Measurements from ENCODE around the gene LRRK1.

LRRK1 gene

DNA sequence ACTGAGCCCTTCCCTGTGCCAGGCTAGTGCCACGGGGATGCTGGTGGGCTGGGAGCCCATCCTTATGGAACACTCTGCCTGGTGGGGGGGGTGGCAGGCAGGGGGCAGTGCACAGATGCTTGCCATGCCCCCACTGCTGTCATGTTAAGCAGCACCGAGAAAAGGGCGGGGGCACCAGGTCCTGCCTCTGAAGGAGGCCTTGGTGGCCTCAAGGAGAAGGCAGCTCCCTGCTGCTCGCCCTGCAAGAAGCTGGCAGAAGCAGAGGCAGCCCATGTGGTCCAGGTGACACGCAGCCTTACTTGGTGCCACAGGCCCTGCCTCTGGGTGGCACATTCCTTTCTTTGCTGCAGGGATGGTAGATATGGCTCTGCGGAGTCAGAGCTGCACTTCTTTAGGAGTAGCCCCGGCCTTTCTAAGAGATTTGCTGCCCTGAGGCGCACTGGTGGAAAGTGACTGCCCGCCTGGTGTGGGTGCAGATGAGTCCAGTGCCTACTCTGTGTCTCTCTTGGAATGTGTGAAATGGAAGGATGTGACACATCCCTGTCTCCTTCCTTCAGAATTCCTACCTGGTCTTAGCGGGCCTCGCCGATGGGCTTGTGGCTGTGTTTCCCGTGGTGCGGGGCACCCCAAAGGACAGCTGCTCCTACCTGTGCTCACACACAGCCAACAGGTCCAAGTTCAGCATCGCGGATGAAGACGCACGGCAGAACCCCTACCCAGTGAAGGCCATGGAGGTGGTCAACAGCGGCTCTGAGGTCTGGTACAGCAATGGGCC, 145.8 kb downstream of the LRRK1 start:
- H3K79me2 ChIP-seq (ENCODE audit: insufficient read depth, low read length) = no peaks in the 10 kb centered on the region
- H3K27me3 ChIP-seq (ENCODE audit: insufficient read depth, low read length, poor library complexity) = no peaks in the 10 kb centered on the region
- H2AFZ ChIP-seq (ENCODE audit: low read depth, low read length) = no peak overlapping the region
- no peaks in the 10 kb centered on the region for H3K9me3 ChIP-seq (ENCODE audit: insufficient read depth, low read length, severe bottlenecking)
- TF ChIP-seq, protein P1, sequence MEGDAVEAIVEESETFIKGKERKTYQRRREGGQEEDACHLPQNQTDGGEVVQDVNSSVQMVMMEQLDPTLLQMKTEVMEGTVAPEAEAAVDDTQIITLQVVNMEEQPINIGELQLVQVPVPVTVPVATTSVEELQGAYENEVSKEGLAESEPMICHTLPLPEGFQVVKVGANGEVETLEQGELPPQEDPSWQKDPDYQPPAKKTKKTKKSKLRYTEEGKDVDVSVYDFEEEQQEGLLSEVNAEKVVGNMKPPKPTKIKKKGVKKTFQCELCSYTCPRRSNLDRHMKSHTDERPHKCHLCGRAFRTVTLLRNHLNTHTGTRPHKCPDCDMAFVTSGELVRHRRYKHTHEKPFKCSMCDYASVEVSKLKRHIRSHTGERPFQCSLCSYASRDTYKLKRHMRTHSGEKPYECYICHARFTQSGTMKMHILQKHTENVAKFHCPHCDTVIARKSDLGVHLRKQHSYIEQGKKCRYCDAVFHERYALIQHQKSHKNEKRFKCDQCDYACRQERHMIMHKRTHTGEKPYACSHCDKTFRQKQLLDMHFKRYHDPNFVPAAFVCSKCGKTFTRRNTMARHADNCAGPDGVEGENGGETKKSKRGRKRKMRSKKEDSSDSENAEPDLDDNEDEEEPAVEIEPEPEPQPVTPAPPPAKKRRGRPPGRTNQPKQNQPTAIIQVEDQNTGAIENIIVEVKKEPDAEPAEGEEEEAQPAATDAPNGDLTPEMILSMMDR (IDR thresholded peaks at IDR 0.05; ENCODE audit: borderline replicate concordance, extremely low read depth, low read length, poor library complexity, severe bottlenecking) = no peak
- no peak for TF ChIP-seq EZH2 (IDR thresholded peaks at IDR 0.05; ENCODE audit: borderline replicate concordance, low read depth, low read length, severe bottlenecking)
- H3K9ac ChIP-seq (ENCODE audit: low read depth, low read length) = no peak overlapping the region
- ATAC-seq (ENCODE audit: insufficient read depth, low read depth) = no peak
- H3K4me2 ChIP-seq (ENCODE audit: insufficient read depth, low read length) = no peak overlapping the region
- peaks cover 6% of the 10 kb centered on the region; the same call in 1 of the 2 replicates for H3K4me1 ChIP-seq (ENCODE audit: insufficient read depth, low read length)
- no peak overlapping the region for H3K27ac ChIP-seq (ENCODE audit: low read length)
- DNase-seq = no peak
- H4K20me1 ChIP-seq (ENCODE audit: insufficient read depth, low read length) = no peaks in the 10 kb centered on the region
- no peak overlapping the region for H3K4me3 ChIP-seq (ENCODE audit: low read depth in 1 of 2, low read length in 2 of 2)
- H3K36me3 ChIP-seq (ENCODE audit: insufficient read depth, low read length) = no peaks in the 10 kb centered on the region

DNA sequence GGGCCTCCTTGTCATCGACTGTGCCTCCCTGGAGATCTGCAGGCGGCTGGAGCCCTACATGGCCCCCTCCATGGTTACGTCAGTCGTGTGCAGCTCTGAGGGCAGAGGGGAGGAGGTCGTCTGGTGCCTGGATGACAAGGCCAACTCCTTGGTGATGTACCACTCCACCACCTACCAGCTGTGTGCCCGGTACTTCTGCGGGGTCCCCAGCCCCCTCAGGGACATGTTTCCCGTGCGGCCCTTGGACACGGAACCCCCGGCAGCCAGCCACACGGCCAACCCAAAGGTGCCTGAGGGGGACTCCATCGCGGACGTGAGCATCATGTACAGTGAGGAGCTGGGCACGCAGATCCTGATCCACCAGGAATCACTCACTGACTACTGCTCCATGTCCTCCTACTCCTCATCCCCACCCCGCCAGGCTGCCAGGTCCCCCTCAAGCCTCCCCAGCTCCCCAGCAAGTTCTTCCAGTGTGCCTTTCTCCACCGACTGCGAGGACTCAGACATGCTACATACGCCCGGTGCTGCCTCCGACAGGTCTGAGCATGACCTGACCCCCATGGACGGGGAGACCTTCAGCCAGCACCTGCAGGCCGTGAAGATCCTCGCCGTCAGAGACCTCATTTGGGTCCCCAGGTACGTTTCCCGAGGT, 146.5 kb downstream of the LRRK1 start:
- no peaks in the 10 kb centered on the region for H3K79me2 ChIP-seq (ENCODE audit: insufficient read depth, low read length)

DNA sequence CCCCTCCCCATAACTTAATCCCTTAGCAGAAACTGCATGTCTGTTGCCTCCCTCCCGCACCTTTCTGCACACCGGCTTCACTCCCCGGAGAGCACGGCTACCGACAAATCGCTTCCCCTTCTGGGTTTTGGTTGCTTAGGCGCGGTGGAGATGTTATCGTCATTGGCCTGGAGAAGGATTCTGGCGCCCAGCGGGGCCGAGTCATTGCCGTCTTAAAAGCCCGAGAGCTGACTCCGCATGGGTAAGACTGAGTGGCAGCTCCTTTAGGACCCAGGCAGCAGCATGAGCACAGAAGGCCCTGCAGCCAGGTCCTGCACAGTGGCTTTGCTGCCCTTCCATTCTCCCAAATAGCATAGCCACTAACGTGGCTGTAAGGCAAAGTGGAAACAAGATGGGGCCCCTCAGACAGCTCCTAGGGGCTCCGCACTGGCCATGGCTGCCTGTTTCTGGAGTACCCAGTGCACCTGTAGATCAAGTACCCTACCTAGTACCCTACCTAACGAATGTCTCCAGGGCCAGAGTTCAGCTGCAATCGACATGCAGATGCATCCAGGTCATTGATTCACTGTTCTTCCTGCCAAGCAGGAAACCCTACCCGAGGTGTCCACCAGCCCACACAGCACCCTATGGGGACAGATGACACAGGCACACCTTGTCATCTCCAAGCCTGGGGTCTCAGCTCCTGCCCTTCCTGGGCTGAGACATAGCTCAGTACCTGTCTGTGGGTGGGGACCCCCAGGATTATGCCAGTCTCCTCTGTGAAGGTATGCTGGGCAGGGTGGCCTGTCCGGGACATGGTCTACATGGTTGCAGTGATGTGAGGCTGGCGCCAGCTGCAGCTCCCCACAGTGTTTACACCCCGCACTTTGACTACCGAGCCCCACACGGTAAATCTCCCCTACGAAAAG, 147.6 kb downstream of the LRRK1 start:
- TF ChIP-seq, protein P1 (IDR thresholded peaks at IDR 0.05; ENCODE audit: borderline replicate concordance, extremely low read depth, low read length, poor library complexity, severe bottlenecking) = no peak
- no peak for TF ChIP-seq EZH2 (IDR thresholded peaks at IDR 0.05; ENCODE audit: borderline replicate concordance, low read depth, low read length, severe bottlenecking)
- Histone ChIP-seq H3K4me1 (ENCODE audit: insufficient read depth, low read length) (peaks cover 18% of the 10 kb centered on the region), H3K27me3 (ENCODE audit: insufficient read depth, low read length, poor library complexity) (no peaks in the 10 kb centered on the region), H3K36me3 (ENCODE audit: insufficient read depth, low read length) (no peaks in the 10 kb centered on the region), H3K4me3 (ENCODE audit: low read depth in 1 of 2, low read length in 2 of 2) (no peak overlapping the region), H3K27ac (ENCODE audit: low read length) (no peak overlapping the region), H3K79me2 (ENCODE audit: insufficient read depth, low read length) (no peaks in the 10 kb centered on the region), H4K20me1 (ENCODE audit: insufficient read depth, low read length) (no peaks in the 10 kb centered on the region), H3K4me2 (ENCODE audit: insufficient read depth, low read length) (no peak overlapping the region), H3K9me3 (ENCODE audit: insufficient read depth, low read length, severe bottlenecking) (no peaks in the 10 kb centered on the region), H2AFZ (ENCODE audit: low read depth, low read length) (no peak overlapping the region), H3K9ac (ENCODE audit: low read depth, low read length) (no peak overlapping the region)
- DNase-seq (no peak), ATAC-seq (ENCODE audit: insufficient read depth, low read depth) (no peak)

More for the DNA sequence above, 146.5 kb downstream of the LRRK1 start:
- no peaks in the 10 kb centered on the region for H3K36me3 ChIP-seq (ENCODE audit: insufficient read depth, low read length)
- H3K27me3 ChIP-seq (ENCODE audit: insufficient read depth, low read length, poor library complexity) = no peaks in the 10 kb centered on the region
- H4K20me1 ChIP-seq (ENCODE audit: insufficient read depth, low read length) = no peaks in the 10 kb centered on the region
- no peak overlapping the region for H3K9ac ChIP-seq (ENCODE audit: low read depth, low read length)
- no peak overlapping the region for H3K27ac ChIP-seq (ENCODE audit: low read length)
- H3K4me1 ChIP-seq (ENCODE audit: insufficient read depth, low read length) = peaks cover 13% of the 10 kb centered on the region
- H3K4me3 ChIP-seq (ENCODE audit: low read depth in 1 of 2, low read length in 2 of 2) = no peak overlapping the region
- TF ChIP-seq EZH2 (IDR thresholded peaks at IDR 0.05; ENCODE audit: borderline replicate concordance, low read depth, low read length, severe bottlenecking) = no peak
- TF ChIP-seq, protein P1 (IDR thresholded peaks at IDR 0.05; ENCODE audit: borderline replicate concordance, extremely low read depth, low read length, poor library complexity, severe bottlenecking) = no peak
- no peak for DNase-seq
- no peak for ATAC-seq (ENCODE audit: insufficient read depth, low read depth)
- no peak overlapping the region for H3K4me2 ChIP-seq (ENCODE audit: insufficient read depth, low read length)
- H2AFZ ChIP-seq (ENCODE audit: low read depth, low read length) = no peak overlapping the region
- H3K9me3 ChIP-seq (ENCODE audit: insufficient read depth, low read length, severe bottlenecking) = no peaks in the 10 kb centered on the region
